CD4-positive, alpha-beta T cell treated with Interleukin-12 subunit alpha and Interleukin-12 subunit beta, for 1 hour (primary cell): ENCODE data around the gene ANO4.
"Not testable (repeated sequence)": the region's sequence is repeated elsewhere in the genome, so short reads cannot be mapped to it uniquely, and the experiment has no call there.

Experiments
- DNase-seq: peaks from one replicate; pipeline ENCODE4 v3.0.0-alpha.2; 2020

ANO4 gene

DNA sequence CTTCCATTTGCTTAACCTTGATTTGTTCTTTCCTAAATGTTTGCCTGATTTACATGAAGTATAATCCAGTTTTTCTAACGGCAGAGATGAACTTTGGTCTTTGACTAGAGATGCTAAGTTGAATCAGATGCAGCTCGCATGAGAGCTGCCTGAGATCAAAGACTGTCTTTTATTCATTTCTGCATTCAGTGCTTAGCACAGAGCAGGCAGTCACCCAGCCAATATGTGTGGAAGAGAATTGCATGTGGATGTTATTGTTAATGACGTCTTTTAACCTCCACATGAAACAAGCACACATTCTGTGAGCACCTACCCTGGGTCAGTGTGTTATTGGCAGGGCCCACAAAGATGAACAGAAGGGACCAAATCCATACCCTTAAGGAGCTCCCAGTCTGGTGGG is 316.3 kb downstream of the ANO4 start:
- DNase-seq: no peak

- DNase-seq: no peak
These were observed 316.9 kb downstream of the ANO4 start for GRCh38 chr12:101111441-101111840.

- DNase-seq: no peak
These were observed 320.8 kb downstream of the ANO4 start for GRCh38 chr12:101115326-101115725.

DNA sequence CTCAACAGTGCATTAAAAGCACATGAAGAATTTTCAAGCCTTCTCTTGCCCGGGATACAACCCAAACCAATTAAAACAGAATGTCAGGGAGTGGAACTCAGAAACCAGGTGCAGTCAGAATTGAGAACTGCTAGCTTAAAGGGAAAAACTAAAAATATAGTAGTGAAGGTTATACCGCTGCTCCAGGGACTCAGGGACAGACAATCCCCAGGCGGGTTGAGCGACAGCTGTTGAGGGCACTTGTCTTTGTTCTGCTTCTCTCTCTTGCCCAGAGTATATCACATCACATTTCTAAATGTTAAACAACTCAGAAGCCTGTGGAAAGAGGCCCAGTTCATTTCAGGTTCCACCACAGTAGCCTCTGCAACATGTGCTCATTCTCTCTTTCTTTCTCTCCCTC is 322.3 kb downstream of the ANO4 start:
- no peak for DNase-seq

DNA sequence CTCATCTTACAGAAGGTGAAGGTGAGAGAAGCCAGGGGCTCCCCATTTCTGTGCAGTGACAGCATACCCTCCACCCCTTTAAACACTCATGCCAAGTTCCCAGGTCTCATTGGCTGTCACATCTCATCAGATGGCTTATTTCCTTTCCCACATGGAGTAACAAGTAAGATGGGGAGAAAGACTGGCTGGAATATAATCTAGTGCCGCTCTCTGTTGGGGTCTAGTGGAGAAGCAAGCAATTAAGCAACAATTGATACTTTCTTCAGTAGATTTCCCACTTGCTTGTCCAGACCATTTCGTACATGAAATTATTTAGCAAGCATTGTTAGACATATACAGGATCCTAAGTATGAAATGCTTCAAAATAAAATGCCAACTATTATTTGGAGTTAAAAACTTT is 323.3 kb downstream of the ANO4 start:
- no peak for DNase-seq

DNA sequence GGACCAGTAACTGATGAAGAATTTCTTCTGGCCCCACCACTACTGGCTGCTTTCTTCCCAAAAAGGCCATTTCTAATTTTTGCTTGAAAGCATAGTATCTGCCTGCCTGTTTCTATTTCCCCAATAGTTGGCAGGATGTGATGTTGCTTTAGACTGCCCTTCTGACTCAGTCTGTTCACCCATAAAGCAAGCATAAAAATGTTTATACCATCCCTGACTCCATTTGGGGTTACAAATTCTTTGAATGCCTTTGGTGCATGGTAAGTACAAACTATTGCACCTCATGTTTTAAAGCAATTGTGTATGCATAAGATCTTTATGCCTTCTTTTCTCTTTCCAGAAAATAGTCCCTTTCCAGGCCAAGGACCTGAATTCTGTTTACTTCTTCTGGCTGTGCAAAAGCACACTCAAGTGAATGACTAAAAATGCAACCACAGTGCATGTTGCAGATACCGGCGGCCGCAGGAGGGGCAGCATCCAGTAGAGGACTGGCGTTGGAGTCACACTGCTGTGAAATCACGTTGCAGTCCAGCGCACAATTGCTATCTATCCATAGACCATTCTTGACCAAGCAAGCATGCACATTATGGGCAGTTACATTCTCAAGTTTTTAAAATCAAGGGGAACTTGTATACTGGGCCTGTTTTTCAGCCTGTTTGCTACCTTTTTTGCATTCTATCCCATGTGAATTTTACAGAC is 333.1 kb downstream of the ANO4 start:
- DNase-seq: no peak

- not testable (repeated sequence) for DNase-seq
These were observed 351.3 kb downstream of the ANO4 start for GRCh38 chr12:101145777-101146431.

GRCh38 chr12:101165319-101165718 is 370.7 kb downstream of the ANO4 start:
- DNase-seq: no peak

- DNase-seq: no peak
These were observed 372.3 kb downstream of the ANO4 start for GRCh38 chr12:101166866-101167265.

DNA sequence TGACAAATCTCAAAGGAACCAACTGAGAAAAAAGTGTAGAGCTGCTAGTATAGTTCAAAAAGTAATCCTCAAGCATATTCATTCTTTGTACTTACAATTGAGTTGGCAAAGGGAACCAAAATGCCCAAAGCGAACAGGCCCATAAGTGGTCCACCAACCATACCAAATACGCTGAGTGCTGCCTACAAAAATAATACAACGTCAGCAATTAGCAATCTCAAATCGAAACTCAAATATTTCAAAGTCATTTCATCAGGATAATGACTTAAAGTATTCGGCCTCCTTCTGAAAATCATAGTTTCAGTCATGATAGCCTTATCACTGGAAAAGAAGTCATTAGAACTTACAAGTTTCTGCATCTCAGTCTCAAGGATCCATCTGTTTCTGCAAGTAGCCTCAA is 373.4 kb downstream of the ANO4 start:
- no peak for DNase-seq

GRCh38 chr12:101172316-101172715 is 377.7 kb downstream of the ANO4 start:
- no peak for DNase-seq

- DNase-seq: no peak
These were observed 378.7 kb downstream of the ANO4 start for GRCh38 chr12:101173197-101173749.

DNA sequence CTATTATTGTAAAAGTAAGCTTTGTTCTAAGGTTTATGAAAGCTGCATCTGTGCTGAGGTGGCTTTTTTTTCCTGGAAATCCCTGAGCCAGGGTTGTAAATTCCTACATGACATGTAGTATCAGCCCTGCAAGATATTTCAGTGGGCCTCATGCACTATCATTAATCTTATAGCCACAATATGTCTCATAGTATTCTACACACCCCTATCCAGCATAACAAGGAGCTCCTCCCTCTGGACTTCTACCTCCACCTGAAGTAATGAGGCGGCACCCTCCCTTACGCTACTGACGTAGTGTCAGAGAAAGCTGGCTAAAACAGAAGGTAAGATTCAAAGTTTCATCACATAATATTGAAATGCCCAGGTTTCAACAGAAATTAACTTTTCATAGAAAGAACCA is 380.0 kb downstream of the ANO4 start:
- DNase-seq: no peak
